Panc1 (cell line): Measurements from ENCODE around the gene CASP12. TPM values are rescaled to one million over a fixed set of nuclear protein-coding genes. Genes with fewer than 3 reads are reported as not detected.

Source experiments
- ATAC-seq: fragments of 200-7000 bp; cut with Tn5 transposase; 2 replicates; pipeline ENCODE4 v1.9.1; 2020; ENCODE audit warnings: mild to moderate bottlenecking, moderate library complexity
- BruUV-seq: library from RNA; stranded (reverse); fragments of 400-500 nt; replicated peaks from 2 replicates; lab custom pipeline; 2021; lab: Mats Ljungman, UMichigan
- CTCF ChIA-PET: fragments of 300-600 bp; sonication (Branson Sonifier 250); formaldehyde crosslinking; loops from one replicate; lab custom pipeline; 2022; ENCODE audit warnings: antibody characterized with exemption; lab: Charles Lee
- POLR2A ChIA-PET: fragments of 300-600 bp; sonication (Branson Sonifier 250); formaldehyde crosslinking; loops from one replicate; lab custom pipeline; 2022; ENCODE audit warnings: antibody characterized with exemption; lab: Charles Lee
- DNase-seq: peaks from one replicate; pipeline ENCODE4 v3.0.0-alpha.2; 2010; ENCODE audit warnings: low read depth, low spot score
- H3K27ac ChIP-seq: 2 replicates; pipeline ENCODE4 v1.5.1; 2011; ENCODE audit warnings: mild to moderate bottlenecking, low read length, inconsistent platforms
- H3K27me3 ChIP-seq: fragments of 200-500 bp; sonication (Bioruptor generic); 2 replicates; pipeline ENCODE4 v1.6.0; 2014; ENCODE audit warnings: low read length, inconsistent platforms; ENCODE audit not compliant: control insufficient read depth, insufficient read depth
- H3K36me3 ChIP-seq: fragments of 200-500 bp; sonication (Bioruptor generic); 2 replicates; pipeline ENCODE4 v1.5.1; 2014; ENCODE audit warnings: inconsistent platforms, mild to moderate bottlenecking, low read length, moderate library complexity; ENCODE audit not compliant: control insufficient read depth, insufficient read depth
- H3K4me1 ChIP-seq: 2 replicates; pipeline ENCODE4 v1.5.1; 2011; ENCODE audit warnings: inconsistent platforms, mild to moderate bottlenecking, low read length, moderate library complexity; ENCODE audit not compliant: control insufficient read depth, insufficient read depth
- H3K4me3 ChIP-seq, 2 experiments: 2 replicates each; pipeline ENCODE4 v1.5.1; 2011 to 2012; ENCODE audit warnings: low read depth in 2 of 2, low read length in 2 of 2, mild to moderate bottlenecking in 2 of 2, inconsistent platforms in 1 of 2, moderate library complexity in 1 of 2
- H3K9me3 ChIP-seq: fragments of 200-500 bp; sonication (Bioruptor generic); 2 replicates; pipeline ENCODE4 v1.5.1; 2014; ENCODE audit warnings: low read depth, mild to moderate bottlenecking, inconsistent platforms, low read length, moderate library complexity; ENCODE audit not compliant: control insufficient read depth, insufficient read depth
- CTCF ChIP-seq: fragments of 450-650 bp; IDR thresholded peaks from 2 replicates; pipeline ENCODE4 v1.5.1; 2017; ENCODE audit warnings: mild to moderate bottlenecking
- POLR2AphosphoS5 ChIP-seq: IDR thresholded peaks from 2 replicates; pipeline ENCODE4 v1.6.1; 2012; ENCODE audit warnings: mild to moderate bottlenecking, low read depth, low read length, moderate library complexity
- SIN3A ChIP-seq: IDR thresholded peaks from 2 replicates; pipeline ENCODE4 v1.6.1; 2012; ENCODE audit warnings: low read depth, mild to moderate bottlenecking, low read length, moderate library complexity, borderline replicate concordance; ENCODE audit not compliant: insufficient read depth
- TCF7L2 ChIP-seq: IDR thresholded peaks from 2 replicates; pipeline ENCODE4 v1.6.1; 2011; ENCODE audit warnings: mild to moderate bottlenecking, low read depth, low read length, inconsistent platforms
- in situ Hi-C: cut with HindIII; loops from 2 replicates; pipeline ENCODE4 v1.10.0; 2016; ENCODE audit warnings: low sequenced_read_pairs, low pct_unique_long_range_greater_than_20kb
- intact Hi-C: fragments of 100-400 bp; cut with micrococcal nuclease; formaldehyde crosslinking; loops from one replicate; pipeline ENCODE4 v1.10.0; 2022; ENCODE audit not compliant: unreplicated experiment
- total RNA-seq: library from RNA; stranded (reverse); gene quantifications from one replicate; pipeline ENCODE4 v1.2.1, GENCODE V29; 2021; ENCODE audit not compliant: unreplicated experiment
- TF ChIP-seq, protein P1 (sequence below), 2 experiments: IDR thresholded peaks; 2 replicates each; pipeline ENCODE4 v1.6.1; 2011 to 2012; ENCODE audit warnings: low read depth in 2 of 2, control low read depth in 1 of 2, low read length in 1 of 2, mild to moderate bottlenecking in 1 of 2, moderate library complexity in 1 of 2; ENCODE audit not compliant: insufficient read depth in 1 of 2

The CASP12 gene
- total RNA-seq, 1 experiment from 2014 or later = not detected

DNA sequence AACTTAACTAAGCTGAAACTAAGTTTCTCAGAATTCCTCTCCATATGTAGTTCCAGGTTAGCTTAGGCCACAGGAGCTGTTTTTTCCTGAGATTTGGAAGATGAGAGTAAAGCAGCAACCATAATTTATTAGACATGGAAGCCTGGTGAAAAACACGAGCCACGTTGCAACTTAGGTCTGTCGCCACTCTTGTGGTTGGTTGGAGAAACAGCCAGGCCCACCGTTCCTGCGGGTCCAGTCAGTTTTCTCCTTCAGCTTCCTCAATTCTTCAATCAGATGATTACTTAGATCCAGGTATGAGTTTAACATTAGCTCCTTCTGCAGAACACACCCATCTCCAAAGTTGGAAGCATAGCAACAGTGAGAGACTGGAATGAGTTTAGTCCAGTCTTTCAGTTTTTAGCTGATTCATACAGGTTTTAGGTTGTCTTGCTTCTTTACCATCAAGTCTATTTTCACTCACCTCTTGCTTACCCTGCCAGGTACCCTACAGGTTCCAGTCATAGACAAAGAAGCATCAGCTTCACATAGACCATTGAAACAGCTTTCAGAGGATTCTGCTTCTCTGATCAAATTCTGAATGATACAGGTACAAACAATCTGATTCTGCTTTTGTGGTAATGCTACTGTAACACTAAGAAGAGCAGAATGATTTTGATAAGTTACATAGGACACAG, 18.6 kb downstream of the CASP12 start:
- DNase-seq = no peak
- BruUV-seq = no TSS peak
- ATAC-seq = no peak
- intact Hi-C loops = no loop called here
- H3K9me3 ChIP-seq = no peaks in the 10 kb centered on the region
- no peak overlapping the region for H3K4me3 ChIP-seq
- H3K36me3 ChIP-seq = no peaks in the 10 kb centered on the region
- H3K27ac ChIP-seq = no peak overlapping the region
- POLR2A ChIA-PET = no interaction called here
- H3K27me3 ChIP-seq = no peaks in the 10 kb centered on the region
- CTCF ChIA-PET = interaction anchor here (0.6 kb wide), 1 partner anchor 688 kb away, joined by 4 read pairs; no protein-coding TSS in a partner anchor
- H3K4me1 ChIP-seq = no peaks in the 10 kb centered on the region
- in situ Hi-C loops = no loop called here
- TF ChIP-seq, protein P1, sequence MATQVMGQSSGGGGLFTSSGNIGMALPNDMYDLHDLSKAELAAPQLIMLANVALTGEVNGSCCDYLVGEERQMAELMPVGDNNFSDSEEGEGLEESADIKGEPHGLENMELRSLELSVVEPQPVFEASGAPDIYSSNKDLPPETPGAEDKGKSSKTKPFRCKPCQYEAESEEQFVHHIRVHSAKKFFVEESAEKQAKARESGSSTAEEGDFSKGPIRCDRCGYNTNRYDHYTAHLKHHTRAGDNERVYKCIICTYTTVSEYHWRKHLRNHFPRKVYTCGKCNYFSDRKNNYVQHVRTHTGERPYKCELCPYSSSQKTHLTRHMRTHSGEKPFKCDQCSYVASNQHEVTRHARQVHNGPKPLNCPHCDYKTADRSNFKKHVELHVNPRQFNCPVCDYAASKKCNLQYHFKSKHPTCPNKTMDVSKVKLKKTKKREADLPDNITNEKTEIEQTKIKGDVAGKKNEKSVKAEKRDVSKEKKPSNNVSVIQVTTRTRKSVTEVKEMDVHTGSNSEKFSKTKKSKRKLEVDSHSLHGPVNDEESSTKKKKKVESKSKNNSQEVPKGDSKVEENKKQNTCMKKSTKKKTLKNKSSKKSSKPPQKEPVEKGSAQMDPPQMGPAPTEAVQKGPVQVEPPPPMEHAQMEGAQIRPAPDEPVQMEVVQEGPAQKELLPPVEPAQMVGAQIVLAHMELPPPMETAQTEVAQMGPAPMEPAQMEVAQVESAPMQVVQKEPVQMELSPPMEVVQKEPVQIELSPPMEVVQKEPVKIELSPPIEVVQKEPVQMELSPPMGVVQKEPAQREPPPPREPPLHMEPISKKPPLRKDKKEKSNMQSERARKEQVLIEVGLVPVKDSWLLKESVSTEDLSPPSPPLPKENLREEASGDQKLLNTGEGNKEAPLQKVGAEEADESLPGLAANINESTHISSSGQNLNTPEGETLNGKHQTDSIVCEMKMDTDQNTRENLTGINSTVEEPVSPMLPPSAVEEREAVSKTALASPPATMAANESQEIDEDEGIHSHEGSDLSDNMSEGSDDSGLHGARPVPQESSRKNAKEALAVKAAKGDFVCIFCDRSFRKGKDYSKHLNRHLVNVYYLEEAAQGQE (IDR thresholded peaks at IDR 0.05; ENCODE audit: insufficient read depth in 1 of 2, low read depth in 2 of 2, low read length in 1 of 2) = no peak

DNA sequence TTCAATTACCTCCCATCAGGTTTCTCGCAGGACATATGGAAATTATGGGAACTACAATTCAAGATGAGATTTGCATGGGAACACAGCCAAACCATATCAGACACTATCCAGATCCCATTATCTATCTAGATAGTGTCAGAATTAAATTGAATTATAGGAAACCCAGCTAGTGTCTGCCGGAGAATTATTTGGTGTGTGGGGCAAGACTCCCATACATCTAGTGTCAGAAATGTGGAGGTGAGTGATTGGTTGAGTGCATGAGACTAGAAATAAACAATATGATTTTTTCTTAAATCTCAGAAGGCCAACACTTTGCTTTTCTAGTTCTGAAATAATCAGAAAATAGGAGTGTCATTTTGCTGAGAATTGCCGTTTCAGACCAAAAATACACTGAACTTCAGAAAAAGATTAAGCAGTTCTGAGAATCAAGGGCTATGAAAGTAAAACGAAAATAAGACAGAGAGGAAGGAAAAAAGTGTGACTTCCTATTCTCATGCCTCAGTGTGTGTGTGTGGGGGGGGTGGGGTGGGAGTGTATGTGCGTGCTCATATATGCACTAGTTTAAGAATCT, 21.3 kb downstream of the CASP12 start:
- Histone ChIP-seq H3K27me3 (no peaks in the 10 kb centered on the region), H3K4me3 (no peak overlapping the region), H3K9me3 (no peaks in the 10 kb centered on the region), H3K27ac (no peak overlapping the region), H3K4me1 (no peaks in the 10 kb centered on the region), H3K36me3 (no peaks in the 10 kb centered on the region)
- BruUV-seq = no TSS peak
- in situ Hi-C loops (no loop called here), intact Hi-C loops (no loop called here)
- ChIA-PET POLR2A (no interaction called here), CTCF (no interaction called here)
- TF ChIP-seq, protein P1 (IDR thresholded peaks at IDR 0.05; ENCODE audit: insufficient read depth in 1 of 2, low read depth in 2 of 2, low read length in 1 of 2) = no peak
- TF ChIP-seq SIN3A (no peak), TCF7L2 (no peak), POLR2AphosphoS5 (no peak), CTCF (no peak)
- no peak for ATAC-seq
- DNase-seq = no peak
